Stimulated activated CD8-positive, alpha-beta memory T cell treated with anti-CD3 and anti-CD28 coated beads, Interleukin-15, amount 100 ng/mL, for 1 hour (primary cell): ENCODE results near the gene CD2AP.
"Not testable (repeated sequence)": the region's sequence is repeated elsewhere in the genome, so short reads cannot be mapped to it uniquely, and the experiment has no call there.

ENCODE experiments used
- DNase-seq: peaks from one replicate; pipeline ENCODE4 v3.0.0-alpha.2; 2020; ENCODE audit warnings: low read depth

Gene CD2AP

GRCh38 chr6:47566602-47567001, 89.0 kb downstream of the CD2AP start:
- DNase-seq = not testable (repeated sequence)

- no peak for DNase-seq
These were observed 90.0 kb downstream of the CD2AP start for GRCh38 chr6:47567586-47567985.

GRCh38 chr6:47571488-47571887, 93.9 kb downstream of the CD2AP start:
- DNase-seq = no peak

GRCh38 chr6:47573109-47573508, 95.5 kb downstream of the CD2AP start:
- DNase-seq = no peak

GRCh38 chr6:47574789-47575188, 97.2 kb downstream of the CD2AP start:
- DNase-seq = no peak

- no peak for DNase-seq
These were observed 101.5 kb downstream of the CD2AP start for GRCh38 chr6:47579040-47579439.

- no peak for DNase-seq
These were observed 104.0 kb downstream of the CD2AP start for GRCh38 chr6:47581591-47581990.

- DNase-seq = no peak
These were observed 109.9 kb downstream of the CD2AP start for GRCh38 chr6:47587493-47587892.

GRCh38 chr6:47592131-47592840, 114.7 kb downstream of the CD2AP start:
- no peak for DNase-seq

GRCh38 chr6:47593979-47594378, 116.4 kb downstream of the CD2AP start:
- DNase-seq = no peak

- no peak for DNase-seq
These were observed 118.2 kb downstream of the CD2AP start for GRCh38 chr6:47595785-47596184.

GRCh38 chr6:47598367-47598766, 120.8 kb downstream of the CD2AP start:
- DNase-seq = no peak

- no peak for DNase-seq
These were observed 121.9 kb downstream of the CD2AP start for GRCh38 chr6:47599512-47599911.

- DNase-seq = no peak
These were observed 125.6 kb downstream of the CD2AP start for GRCh38 chr6:47603227-47603626.

- no peak for DNase-seq
These were observed 126.4 kb downstream of the CD2AP start for GRCh38 chr6:47603995-47604394.

GRCh38 chr6:47621838-47622449, 144.4 kb downstream of the CD2AP start:
- no peak for DNase-seq

- no peak for DNase-seq
These were observed 149.2 kb downstream of the CD2AP start for GRCh38 chr6:47626782-47627181.

- no peak for DNase-seq
These were observed 151.1 kb downstream of the CD2AP start for GRCh38 chr6:47628448-47629272.

- no peak for DNase-seq
These were observed 152.4 kb downstream of the CD2AP start for GRCh38 chr6:47629954-47630353.

- no peak for DNase-seq
These were observed 153.0 kb downstream of the CD2AP start for GRCh38 chr6:47630587-47630986.

GRCh38 chr6:47631269-47631772, 153.7 kb downstream of the CD2AP start:
- DNase-seq = no peak

GRCh38 chr6:47631797-47632196, 154.2 kb downstream of the CD2AP start:
- DNase-seq = no peak

- DNase-seq = no peak
These were observed 155.6 kb downstream of the CD2AP start for GRCh38 chr6:47633141-47633540.
